DLD1 (cell line): ENCODE results near the gene RIOX2.

Experiments used
- in situ Hi-C: cut with HindIII; loops from 2 replicates; pipeline ENCODE4 v1.10.0; 2017; ENCODE audit warnings: low sequenced_read_pairs

The RIOX2 gene

DNA sequence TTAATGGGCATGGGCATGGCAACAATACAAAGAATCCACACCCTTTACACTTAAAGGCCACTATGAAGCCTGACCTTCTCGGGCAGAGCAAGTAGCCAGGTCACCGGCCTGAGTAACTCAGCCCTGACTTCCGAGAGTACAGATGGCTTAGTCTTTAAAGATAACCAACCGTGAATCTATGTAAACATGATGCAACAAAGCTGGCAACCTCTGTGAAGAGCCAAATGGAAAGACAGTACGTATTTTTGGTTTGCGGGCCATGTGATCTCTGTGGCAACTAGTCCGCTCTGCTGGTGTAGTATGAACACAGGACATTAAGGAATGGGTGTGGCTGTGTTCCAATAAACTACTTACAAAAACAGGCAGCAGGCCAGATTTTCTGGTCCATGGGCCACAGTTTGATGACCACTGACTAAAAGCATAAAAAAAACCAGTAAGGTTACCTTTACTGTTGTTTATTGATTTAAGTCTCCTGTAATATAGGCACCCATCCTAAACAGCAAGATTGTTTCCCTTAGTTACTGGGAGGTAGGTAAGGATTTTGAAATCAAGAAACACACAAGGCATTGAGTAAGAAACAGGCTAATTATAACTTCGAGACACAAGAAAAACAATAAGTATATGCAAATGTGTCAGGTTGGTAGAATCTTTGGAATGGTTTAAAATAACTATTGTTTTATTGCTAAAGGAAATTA is 14.5 kb downstream of the RIOX2 start:
- in situ Hi-C loops: no loop called here

DNA sequence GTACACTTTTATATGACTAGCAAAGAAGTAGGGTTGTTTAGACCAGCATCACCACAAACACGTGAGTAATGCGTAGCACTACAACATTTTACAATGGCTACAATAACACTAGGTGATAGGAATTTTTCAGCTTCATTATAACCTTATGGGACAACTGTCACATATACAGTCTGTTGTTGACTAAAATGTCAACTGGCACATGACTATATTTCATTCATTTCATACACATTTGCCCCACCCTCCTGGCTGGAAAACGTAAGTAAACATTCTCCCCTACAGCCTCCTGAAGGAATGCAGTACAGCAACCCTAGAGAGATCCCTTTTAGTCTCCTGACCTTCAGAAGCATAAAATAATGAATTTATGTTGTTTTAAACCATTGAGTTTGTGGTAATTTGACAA is 16.2 kb downstream of the RIOX2 start:
- in situ Hi-C loops: no loop called here

DNA sequence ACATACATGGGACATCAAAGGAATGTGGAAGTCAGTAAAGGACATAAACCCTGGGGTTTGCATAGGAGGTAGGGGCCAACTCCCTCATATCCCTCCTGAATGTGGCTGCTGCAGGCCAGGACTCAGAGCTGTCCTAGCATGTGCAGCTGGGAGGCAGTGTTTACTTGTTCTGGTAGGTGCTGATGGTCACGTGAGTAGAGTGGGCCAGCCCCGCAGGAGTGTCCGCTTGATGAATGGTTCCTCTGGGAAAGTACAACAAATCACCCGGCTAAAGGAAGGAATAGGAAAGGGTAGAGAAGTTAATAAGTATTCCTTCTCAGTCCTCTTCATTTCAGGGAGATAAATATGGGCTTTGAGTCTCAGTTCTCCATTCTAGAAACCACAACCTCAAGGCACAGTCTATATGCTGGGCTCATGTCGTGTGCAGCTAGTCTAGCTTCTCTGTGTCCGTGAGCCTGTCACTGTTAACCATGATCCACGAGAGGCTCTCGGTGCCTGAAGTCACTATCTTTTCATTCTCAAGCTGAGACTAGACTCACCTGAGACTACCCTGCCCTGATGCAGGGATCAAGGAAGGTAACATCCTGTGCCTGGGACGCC is 17.9 kb downstream of the RIOX2 start:
- in situ Hi-C loops: no loop called here

DNA sequence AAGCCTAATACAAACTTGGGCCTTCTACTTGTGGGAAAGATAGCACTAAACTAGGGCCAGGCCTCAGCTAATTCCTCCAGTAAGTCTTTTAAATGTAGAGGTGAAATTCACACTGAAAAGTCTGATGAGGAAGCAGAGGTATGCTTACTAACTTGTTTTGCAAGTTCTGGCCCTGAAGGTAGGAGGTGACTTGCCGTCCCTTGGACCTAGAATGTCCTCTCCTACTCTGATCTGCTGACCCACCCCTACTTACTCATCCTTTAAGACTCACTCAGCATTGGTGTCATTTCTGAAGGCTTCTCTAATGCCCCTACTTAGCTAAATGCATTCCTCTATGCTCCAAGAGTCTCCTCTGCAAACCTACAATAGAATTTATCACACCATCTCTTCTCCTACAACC is 19.4 kb downstream of the RIOX2 start:
- in situ Hi-C loops: no loop called here

DNA sequence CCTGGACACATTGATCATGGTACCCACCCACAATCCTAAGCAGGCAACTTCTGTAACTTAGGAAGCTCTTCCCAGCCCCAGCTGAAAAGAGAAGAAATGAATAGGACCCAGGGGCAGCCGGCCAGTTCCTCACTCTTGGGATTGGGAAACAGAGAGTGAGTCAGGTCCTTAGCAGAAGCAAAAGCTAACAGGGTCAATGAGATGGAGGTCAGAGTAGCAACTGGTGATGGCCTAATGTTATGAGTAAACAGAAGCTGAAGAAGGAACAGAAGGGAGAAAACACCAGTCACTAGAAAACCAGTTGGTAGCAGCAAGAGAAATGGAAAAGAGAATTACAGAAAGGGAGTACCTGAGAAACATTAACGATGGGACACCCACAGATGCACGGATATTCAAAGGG is 20.0 kb downstream of the RIOX2 start:
- in situ Hi-C loops: no loop called here

DNA sequence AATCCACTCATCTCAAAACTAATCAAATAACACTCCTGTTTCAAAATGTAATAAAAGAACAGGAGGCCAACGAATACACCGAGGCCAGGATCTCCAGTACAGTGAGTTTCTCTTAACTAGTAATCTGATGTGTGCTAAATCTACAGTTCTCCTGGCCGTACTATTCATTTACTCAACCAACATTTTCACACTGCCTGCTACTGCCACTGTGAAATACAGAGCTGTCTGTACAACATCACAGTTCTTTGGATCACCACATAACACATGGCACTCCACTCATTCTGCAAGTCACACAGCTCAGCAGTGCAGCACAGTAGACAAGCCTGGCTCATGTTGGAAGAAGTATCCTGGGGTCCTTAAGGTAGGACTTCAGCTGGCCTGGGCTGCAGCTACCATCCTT is 21.9 kb downstream of the RIOX2 start:
- in situ Hi-C loops: no loop called here

DNA sequence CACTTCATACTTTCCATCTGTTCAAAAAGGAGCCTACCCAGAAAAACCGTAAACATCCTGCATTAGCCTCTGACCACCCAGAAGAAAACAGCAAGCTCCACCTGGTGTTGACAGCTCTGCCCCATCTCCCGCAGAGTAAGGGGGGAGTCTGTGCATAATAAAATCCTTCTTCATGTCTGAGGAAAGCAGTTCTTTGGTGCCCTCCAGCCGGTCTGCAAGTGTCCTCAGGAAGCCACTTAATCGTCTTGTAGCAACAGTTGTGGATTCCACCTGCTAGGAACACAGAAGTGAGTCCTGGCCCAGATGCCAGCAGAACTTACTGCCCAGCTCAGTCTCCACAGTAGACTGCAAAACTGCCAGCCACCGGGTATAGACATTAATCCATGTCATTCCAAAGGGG is 22.5 kb downstream of the RIOX2 start:
- in situ Hi-C loops: no loop called here

DNA sequence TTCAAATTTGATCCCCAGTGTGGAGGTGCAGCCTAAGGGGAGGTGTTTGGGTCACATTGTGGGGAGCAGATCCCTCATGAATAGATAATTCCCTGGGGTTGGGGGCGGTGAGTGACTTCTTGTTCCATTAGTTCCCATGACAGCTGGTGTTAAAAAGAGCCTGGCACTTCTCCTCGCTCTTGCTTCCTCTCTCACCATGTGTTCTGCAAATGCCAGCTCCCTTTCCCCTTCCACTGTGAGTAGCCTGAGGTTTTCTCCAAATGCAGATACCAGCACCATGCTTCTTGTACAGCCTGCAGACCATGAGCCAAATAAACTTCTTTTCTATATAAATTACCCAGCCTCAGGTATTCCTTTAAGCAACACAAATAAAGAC is 23.1 kb downstream of the RIOX2 start:
- in situ Hi-C loops: no loop called here

DNA sequence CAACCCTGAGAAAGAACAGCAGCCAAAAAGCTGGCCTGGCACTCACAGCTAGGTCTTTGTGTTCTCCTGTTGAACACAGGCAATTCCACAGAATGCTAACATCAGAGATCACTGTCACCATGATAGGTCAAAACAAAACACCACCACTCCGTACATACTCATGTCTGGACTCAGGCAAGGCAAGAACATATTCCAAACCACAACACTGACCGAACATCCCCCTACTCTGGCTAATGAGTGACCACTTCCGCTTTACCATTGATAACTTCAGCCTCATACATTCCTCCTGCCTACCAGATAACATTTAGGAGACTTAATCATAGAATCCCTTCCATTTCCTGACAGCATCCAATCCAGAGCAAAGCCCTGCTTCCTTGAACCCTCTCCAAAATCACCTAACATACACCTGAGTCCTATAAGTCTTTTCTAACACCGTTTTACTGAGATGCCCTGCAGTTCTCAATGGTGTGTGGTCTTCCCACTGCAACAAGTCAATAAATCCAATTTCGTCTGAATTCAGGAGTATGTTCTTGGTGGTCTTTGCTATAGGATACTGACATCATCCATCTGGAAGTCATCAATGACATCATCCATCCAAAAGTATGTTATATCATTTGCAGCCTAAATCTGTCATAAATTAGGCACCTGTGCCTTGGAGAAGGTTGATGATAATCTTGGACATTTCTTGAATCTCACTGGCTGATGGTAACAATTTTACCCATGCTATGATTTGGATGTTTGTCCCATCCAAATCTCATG is 23.7 kb downstream of the RIOX2 start:
- in situ Hi-C loops: no loop called here

DNA sequence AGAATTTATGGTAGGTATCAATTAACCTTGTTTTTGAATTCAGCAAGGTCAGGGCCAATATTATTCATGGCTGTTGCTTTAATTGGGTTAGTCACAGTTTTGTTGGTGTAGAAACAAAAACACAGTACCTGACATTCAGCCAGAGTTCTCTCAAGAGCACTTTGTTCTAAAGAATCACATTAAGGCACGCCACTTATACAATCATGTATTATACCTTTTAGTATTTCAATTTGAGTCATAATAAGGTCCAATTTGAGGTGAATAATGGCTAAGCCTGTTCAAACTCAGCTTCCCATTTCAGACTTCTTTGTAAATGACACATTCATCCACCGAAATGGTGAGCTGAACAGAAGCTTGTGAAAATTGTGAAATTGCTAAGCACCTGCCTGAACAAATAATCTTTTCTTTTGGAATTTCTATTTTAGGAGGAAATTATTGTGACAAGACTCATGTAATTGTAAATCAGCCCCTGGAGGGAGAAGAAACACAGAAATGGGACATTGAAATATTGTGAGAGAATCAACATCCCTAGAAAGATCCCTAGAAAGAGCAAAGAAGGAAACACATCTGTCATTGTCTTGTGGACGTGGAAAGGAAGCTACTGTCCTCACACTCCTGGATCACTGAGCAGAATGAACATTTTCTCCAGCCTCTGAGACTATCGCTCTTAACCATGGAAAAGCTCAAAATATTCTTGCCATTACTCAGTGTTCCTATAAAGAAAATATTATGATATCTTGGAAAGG is 29.3 kb downstream of the RIOX2 start:
- in situ Hi-C loops: no loop called here

DNA sequence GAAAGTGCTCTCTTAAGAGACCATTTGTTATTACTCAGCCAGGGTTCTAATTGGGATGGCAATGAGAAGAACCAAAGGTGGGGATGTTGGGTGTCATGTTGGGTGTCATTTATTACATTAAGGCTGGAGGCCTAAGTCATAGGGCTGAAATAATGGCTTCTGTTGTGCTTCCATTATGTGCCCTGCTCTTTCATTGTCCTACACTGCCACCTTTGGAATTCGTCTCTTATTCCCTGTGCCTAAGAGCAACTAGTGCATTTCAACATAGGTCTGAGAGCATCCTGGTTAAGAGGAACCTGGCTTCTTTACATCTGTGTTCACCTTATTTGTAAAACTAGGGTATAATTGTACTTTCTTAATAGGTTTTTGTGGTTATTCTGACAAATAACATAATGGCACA is 32.2 kb downstream of the RIOX2 start:
- in situ Hi-C loops: no loop called here

DNA sequence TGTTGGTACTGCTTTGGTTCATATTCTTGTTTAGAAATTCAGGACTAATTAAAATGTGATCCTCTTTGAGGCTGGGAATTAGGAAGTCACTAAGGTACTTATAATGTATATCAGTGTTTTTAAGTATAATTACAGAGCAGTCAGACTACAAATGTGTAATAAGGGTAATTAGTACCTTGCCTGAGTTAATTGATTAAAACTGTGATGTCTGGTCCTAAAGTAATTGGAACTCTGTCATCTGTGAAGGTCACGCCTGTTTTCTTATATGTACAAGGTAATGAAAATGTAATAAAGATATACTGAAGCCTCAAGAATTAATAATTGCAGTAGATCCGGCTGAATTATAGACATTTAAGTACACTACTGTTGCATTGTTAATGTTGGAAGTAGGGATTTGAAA is 32.8 kb downstream of the RIOX2 start:
- in situ Hi-C loops: no loop called here

DNA sequence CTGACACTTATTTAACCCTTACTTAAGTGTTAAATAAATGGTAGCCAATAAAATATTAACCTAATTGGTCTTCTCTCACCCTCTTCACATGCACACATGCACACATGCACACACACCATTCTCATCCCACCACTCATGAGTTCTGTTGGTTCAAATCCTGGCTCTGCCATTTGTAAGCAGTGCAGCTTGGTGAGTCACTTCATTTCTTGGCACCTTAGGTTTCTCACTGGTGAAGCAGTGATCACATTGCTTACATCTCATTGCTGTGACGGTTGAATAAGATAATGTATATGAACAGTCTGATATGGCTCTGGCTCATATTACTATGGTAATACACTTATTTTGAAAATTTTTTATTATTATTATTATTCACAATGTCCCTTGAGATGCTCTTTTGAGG is 33.8 kb downstream of the RIOX2 start:
- in situ Hi-C loops: no loop called here

DNA sequence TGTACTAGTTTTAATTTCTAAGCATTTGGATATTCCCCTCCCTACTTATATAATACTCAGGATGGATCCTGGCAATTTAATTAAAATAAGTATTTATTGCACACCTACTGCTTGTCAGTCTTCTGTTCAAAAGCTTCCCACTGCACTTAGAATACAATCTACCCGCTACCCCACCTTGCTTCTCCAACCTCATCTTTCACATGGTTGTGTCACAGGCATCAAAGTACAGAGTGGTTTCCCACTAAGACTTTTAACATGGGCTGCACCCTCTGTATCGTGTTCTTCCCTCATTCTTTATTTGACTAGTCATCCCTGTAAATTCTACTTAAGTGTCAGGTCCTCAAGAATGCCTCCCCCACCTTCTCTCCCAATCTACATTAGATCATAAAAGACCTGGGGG is 35.0 kb downstream of the RIOX2 start:
- in situ Hi-C loops: no loop called here

DNA sequence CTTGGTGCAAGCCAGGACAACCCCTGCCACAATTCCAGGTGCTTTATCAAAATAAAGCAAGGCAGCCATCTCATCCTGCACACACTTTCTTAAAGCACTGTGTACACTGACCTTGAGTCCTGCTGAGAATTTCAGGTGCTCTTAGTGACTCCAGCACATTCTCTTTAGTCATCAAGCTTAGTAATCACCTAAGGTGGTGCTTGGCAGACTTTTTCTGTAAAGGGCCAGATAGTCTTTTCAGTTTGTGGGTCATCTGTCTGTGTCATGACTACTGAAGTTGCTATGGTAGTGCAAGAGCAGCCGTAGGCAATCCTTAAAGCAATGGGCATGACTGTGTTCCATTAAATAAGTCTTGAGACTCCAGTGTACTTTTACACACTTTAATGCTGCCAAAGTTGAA is 36.4 kb downstream of the RIOX2 start:
- in situ Hi-C loops: no loop called here

DNA sequence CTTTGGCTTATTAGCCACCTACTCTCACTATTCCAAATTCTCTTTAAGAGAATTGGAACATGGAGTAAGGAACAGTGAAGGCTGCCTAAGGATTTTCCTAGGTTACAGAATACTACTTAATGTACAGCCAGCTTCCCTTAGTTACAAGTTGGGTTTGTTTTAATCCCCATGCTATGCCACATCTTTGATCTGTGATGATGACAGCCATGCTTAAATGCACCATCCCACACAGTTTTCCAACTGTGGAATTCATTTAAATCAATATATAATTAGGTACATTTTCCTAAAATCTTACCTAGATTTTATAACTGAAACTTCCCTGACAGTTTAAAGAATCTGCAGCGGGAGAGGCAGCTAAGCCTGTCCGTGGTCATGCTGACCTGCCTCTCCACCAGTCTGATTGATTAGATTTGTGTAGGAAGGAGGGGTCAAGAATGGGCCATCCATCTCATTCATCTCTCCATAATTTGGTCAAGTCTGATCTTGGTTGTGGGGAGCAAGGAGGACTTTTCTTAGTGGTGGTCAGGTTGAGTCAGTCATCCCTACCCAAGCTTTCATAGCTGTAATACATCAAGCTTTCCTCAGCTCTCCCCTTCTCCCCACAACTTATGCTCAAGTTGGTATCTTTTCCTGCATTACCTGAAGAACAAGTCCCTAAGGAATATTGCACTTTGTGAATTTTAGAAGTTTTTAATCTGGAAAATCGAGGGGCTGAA is 37.1 kb downstream of the RIOX2 start:
- in situ Hi-C loops: no loop called here

DNA sequence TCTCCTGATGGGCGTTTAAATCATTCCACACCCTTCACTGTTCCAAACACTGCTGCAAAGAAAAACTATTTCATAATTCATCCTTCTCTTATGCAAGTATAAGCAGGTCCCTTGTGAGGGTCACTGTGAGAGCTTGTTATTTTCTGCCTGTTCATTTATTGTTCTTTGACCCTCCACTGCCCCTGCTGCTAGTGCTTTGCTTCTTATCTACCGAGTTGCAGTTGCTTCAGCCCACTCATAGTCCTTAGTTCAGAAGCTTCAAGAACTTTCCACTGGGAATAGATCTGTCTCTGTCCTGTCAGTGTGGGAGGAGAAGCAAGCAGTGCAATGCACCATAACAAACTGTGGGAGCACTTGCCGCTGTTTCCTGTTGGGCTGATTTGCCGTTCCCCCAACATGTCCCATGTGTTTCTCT is 39.8 kb downstream of the RIOX2 start:
- in situ Hi-C loops: no loop called here

DNA sequence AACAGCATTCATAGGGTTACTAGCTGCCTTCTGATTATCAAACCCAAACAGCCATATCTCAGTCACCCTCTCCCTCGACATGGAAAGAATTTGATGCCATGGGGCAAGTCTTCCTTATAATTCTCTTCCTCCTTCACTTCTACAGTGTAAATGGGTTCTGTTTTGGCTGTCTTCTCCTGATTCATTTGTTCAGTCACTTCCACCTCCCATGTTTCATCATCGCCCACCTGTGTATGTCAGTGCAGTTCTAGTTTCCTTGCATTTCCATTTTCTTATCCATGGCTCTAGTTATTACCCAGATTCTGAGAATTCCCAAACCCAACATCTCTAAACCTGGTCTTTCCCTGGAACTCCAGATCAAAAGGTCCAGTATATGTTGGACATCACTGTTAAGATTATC is 41.0 kb downstream of the RIOX2 start:
- in situ Hi-C loops: no loop called here

DNA sequence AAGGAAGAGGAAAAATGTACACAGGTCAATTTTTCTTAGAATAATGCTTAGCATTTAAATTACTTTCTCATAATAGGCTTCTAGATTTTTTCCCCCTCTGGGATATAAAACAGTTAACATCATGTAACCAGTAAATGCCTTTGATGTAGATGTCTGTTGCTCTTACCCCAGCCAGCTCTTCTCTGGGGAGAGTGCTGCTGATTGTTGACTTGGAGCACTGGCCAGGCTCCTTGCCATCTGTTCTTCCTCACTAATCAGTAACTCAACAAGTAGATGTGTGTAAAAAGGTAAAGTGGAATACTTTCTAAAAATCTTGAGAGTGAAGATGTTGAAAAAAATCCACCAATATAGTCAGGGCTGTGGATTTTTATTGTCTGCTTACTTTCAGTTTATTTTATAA is 42.2 kb downstream of the RIOX2 start:
- in situ Hi-C loops: no loop called here

DNA sequence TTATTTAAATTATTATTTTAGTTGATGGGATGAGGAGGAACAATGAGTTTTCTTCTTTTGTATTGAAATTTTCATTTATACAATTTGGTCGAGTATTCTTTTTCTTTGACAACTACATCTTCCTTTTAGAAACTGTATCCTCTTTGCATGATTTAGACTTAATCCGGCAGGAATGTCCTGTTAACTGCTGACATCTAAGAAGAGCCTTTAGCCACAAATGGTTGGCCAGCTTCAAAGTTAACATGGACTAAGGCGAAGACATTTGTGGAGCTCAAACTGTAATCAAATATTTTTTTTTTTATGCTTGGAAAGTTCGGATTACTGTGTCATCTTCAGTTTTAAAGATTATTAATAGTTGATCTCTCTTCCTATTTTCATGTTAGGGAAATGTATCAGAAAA is 43.2 kb downstream of the RIOX2 start:
- in situ Hi-C loops: no loop called here

DNA sequence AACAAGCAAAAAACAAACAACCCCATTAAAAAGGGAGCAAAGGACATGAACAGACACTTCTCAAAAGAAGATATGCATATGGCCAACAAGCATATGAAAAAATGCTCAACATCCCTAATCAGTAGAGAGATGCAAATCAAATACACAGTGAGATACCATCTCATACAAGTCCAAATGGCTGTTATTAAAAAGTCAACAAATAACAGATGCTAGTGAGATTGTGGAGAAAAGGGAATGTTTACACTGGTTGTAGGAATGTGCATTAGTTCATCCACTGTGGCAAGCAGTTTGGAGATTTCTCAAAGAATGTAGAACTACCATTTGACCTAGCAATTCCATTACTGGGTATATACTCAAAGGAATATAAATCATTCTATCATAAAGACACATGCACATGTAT is 44.5 kb downstream of the RIOX2 start:
- in situ Hi-C loops: no loop called here
